Neural progenitor cell (in vitro differentiated cells): ENCODE data around the gene ANLN. TPM values are rescaled to one million over a fixed set of nuclear protein-coding genes. Genes with fewer than 3 reads are reported as not detected.

Experiments used
- DNase-seq: peaks from one replicate; pipeline ENCODE4 v3.0.0-alpha.2; 2016; ENCODE audit warnings: low spot score
- H2AFZ ChIP-seq: fragments of 200-600 bp; sonication (generic); replicated peaks from 2 replicates; pipeline ENCODE4 v1.6.1; 2016; ENCODE audit warnings: antibody characterized with exemption
- H3F3A ChIP-seq: fragments of 200-600 bp; sonication (generic); 2 replicates; pipeline ENCODE4 v1.6.1; 2016; ENCODE audit warnings: antibody characterized with exemption, low read depth
- H3K27ac ChIP-seq: fragments of 200-600 bp; sonication (generic); 2 replicates; pipeline ENCODE4 v1.5.1; 2016; ENCODE audit warnings: mild to moderate bottlenecking
- H3K27me3 ChIP-seq: fragments of 200-600 bp; sonication (generic); 2 replicates; pipeline ENCODE4 v1.6.1; 2016; ENCODE audit warnings: mild to moderate bottlenecking, moderate library complexity
- H3K36me3 ChIP-seq: fragments of 200-600 bp; sonication (generic); 2 replicates; pipeline ENCODE4 v1.5.1; 2016
- H3K4me1 ChIP-seq: fragments of 200-600 bp; sonication (generic); 2 replicates; pipeline ENCODE4 v1.6.1; 2016; ENCODE audit warnings: mixed run types
- H3K4me2 ChIP-seq: fragments of 200-600 bp; sonication (generic); 2 replicates; pipeline ENCODE4 v1.6.1; 2016
- H3K4me3 ChIP-seq: fragments of 200-600 bp; sonication (generic); 2 replicates; pipeline ENCODE4 v1.5.1; 2016
- H3K79me2 ChIP-seq: fragments of 200-600 bp; sonication (generic); 2 replicates; pipeline ENCODE4 v1.6.1; 2016; ENCODE audit warnings: low read depth
- H3K9ac ChIP-seq: fragments of 200-600 bp; sonication (generic); 2 replicates; pipeline ENCODE4 v1.6.1; 2016
- H3K9me3 ChIP-seq: fragments of 200-600 bp; sonication (generic); 2 replicates; pipeline ENCODE4 v1.5.1; 2016; ENCODE audit warnings: low read depth
- H4K20me1 ChIP-seq: fragments of 200-600 bp; sonication (generic); 2 replicates; pipeline ENCODE4 v1.6.1; 2016; ENCODE audit warnings: low read depth
- H3K27ac Mint-ChIP-seq: 3 replicates; pipeline ENCODE4 v1.8.0; 2021; ENCODE audit warnings: mixed read lengths
- H3K27me3 Mint-ChIP-seq: 2 replicates; pipeline ENCODE4 v1.8.0; 2022; ENCODE audit warnings: low read depth, mild to moderate bottlenecking, inconsistent platforms, moderate library complexity, mixed read lengths; ENCODE audit not compliant: insufficient read depth
- H3K36me3 Mint-ChIP-seq: 3 replicates; pipeline ENCODE4 v1.8.0; 2021; ENCODE audit warnings: mixed read lengths
- H3K4me1 Mint-ChIP-seq: 3 replicates; pipeline ENCODE4 v1.8.0; 2021; ENCODE audit warnings: mixed read lengths
- H3K4me3 Mint-ChIP-seq: 3 replicates; pipeline ENCODE4 v1.8.0; 2021; ENCODE audit warnings: mild to moderate bottlenecking, moderate library complexity, mixed read lengths
- H3K9me3 Mint-ChIP-seq: 3 replicates; pipeline ENCODE4 v1.8.0; 2020; ENCODE audit warnings: mixed read lengths
- EZH2 ChIP-seq: fragments of 200-600 bp; sonication (generic); IDR thresholded peaks from 2 replicates; pipeline ENCODE4 v1.6.1; 2017; ENCODE audit warnings: antibody characterized with exemption, mild to moderate bottlenecking, moderate library complexity
- EZH2phosphoT487 ChIP-seq: fragments of 200-600 bp; sonication (generic); IDR thresholded peaks from 2 replicates; pipeline ENCODE4 v1.6.1; 2017; ENCODE audit warnings: antibody characterized with exemption
- total RNA-seq: library from RNA; depleted of rRNA; stranded (reverse); fragments of >200 nt; gene quantifications from 2 replicates; pipeline ENCODE4 v1.2.3, GENCODE V29; 2015; ENCODE audit warnings: low replicate concordance
- TF ChIP-seq, protein P1 (sequence below): fragments of 200-600 bp; sonication (generic); IDR thresholded peaks from 2 replicates; pipeline ENCODE4 v1.5.1; 2017; ENCODE audit warnings: antibody characterized with exemption, mild to moderate bottlenecking

ANLN gene
- total RNA-seq, 1 donor from 2014 or later, result 176 TPM

DNA sequence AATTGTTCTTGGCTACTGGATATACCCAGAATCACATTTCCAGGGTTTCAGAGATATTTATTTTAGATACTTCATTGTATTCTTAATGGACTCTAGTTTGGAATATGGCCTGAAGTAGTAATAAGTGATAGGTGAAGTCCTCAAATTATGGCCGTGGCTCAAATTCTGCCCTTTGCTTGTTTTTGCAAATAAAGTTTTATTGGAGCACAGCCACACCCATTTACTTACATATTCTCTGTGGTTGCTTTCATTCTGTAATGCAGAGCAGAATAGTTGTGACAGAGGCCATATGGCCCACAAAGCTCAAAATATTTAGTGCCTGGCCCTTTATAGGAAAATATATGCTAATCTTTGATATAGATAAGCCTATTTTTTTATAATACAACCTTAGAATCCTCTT, 19.5 kb downstream of the ANLN start:
- H3K36me3 ChIP-seq, result peaks cover 53% of the 10 kb centered on the region
- H3F3A ChIP-seq, result peaks cover 6% of the 10 kb centered on the region
- H3K9me3 ChIP-seq, result no peaks in the 10 kb centered on the region
- no peak overlapping the region for H3K4me3 ChIP-seq
- H2AFZ ChIP-seq, result no peak overlapping the region
- DNase-seq, result no peak
- H3K79me2 ChIP-seq, result peaks cover 30% of the 10 kb centered on the region
- Mint-ChIP-seq H3K4me3 (no peak overlapping the region), H3K27ac (no peak overlapping the region), H3K9me3 (no peaks in the 10 kb centered on the region), H3K27me3 (no peaks in the 10 kb centered on the region), H3K4me1 (no peaks in the 10 kb centered on the region), H3K36me3 (peaks cover 22% of the 10 kb centered on the region)
- no peaks in the 10 kb centered on the region for H3K4me1 ChIP-seq
- H3K9ac ChIP-seq, result no peak overlapping the region
- H3K27ac ChIP-seq, result no peak overlapping the region
- peaks cover 13% of the 10 kb centered on the region for H4K20me1 ChIP-seq
- no peak overlapping the region for H3K4me2 ChIP-seq
- TF ChIP-seq, protein P1, sequence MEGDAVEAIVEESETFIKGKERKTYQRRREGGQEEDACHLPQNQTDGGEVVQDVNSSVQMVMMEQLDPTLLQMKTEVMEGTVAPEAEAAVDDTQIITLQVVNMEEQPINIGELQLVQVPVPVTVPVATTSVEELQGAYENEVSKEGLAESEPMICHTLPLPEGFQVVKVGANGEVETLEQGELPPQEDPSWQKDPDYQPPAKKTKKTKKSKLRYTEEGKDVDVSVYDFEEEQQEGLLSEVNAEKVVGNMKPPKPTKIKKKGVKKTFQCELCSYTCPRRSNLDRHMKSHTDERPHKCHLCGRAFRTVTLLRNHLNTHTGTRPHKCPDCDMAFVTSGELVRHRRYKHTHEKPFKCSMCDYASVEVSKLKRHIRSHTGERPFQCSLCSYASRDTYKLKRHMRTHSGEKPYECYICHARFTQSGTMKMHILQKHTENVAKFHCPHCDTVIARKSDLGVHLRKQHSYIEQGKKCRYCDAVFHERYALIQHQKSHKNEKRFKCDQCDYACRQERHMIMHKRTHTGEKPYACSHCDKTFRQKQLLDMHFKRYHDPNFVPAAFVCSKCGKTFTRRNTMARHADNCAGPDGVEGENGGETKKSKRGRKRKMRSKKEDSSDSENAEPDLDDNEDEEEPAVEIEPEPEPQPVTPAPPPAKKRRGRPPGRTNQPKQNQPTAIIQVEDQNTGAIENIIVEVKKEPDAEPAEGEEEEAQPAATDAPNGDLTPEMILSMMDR, result no peak
- no peak for TF ChIP-seq EZH2phosphoT487
- TF ChIP-seq EZH2, result no peak
- H3K27me3 ChIP-seq, result no peaks in the 10 kb centered on the region

DNA sequence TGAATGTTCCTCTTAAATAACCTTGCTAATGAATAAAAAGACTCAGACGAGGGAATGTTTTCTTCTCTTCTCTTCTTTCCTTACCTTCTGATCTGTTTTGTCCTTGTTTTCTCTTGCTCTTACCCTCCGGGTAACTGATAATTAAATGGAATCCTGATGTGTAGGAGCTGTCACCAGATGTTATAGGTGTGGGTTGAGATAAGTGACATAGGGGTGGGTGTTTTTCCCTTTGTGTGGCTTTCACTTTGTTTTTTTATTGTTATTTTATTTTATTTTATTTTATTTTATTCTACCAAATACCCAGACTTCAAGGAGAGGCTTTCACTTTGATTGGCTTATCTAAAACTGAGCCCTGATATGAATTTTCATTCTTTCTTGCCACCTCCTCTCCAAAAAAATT, 25.5 kb downstream of the ANLN start:
- no peak overlapping the region for H3K4me2 ChIP-seq
- no peaks in the 10 kb centered on the region for H3K4me1 ChIP-seq
- H3K36me3 ChIP-seq, result peaks cover 43% of the 10 kb centered on the region

DNA sequence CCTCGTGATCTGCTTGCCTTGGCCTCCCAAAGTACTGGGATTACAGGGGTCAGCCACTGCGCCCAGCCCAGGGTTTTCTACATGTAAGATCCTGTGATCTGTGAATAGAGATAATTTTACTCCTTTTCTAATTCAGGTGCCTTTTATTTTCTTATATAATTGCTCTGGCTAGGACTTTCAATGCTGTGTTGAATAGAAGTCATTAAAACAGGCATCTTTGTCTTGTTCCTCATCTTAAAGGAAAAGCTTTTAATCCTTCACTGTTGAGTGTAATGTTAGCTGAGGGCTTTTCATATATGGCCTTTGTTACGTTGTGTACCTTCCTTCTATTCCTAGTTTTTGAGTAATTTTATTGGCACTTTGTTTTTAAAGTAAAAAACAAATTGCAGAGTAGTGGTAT, 26.6 kb downstream of the ANLN start:
- Histone ChIP-seq H3F3A (no peaks in the 10 kb centered on the region), H2AFZ (no peak overlapping the region), H3K27ac (no peak overlapping the region), H3K4me2 (no peak overlapping the region), H3K36me3 (peaks cover 38% of the 10 kb centered on the region), H3K79me2 (no peaks in the 10 kb centered on the region), H4K20me1 (no peaks in the 10 kb centered on the region), H3K9ac (no peak overlapping the region), H3K4me3 (no peak overlapping the region), H3K9me3 (no peaks in the 10 kb centered on the region), H3K27me3 (no peaks in the 10 kb centered on the region), H3K4me1 (no peaks in the 10 kb centered on the region)
- Mint-ChIP-seq H3K4me3 (no peak overlapping the region), H3K27ac (no peak overlapping the region), H3K4me1 (no peaks in the 10 kb centered on the region), H3K9me3 (no peaks in the 10 kb centered on the region), H3K27me3 (no peaks in the 10 kb centered on the region), H3K36me3 (peaks cover 26% of the 10 kb centered on the region)
- TF ChIP-seq, protein P1, result no peak
- no peak for TF ChIP-seq EZH2
- no peak for TF ChIP-seq EZH2phosphoT487
- DNase-seq, result no peak

More for the DNA sequence above, 25.5 kb downstream of the ANLN start:
- H3K9me3 ChIP-seq, result no peaks in the 10 kb centered on the region
- no peaks in the 10 kb centered on the region for H3K79me2 ChIP-seq
- no peak overlapping the region for H2AFZ ChIP-seq
- no peak overlapping the region for H3K4me3 ChIP-seq
- H3K27ac ChIP-seq, result no peak overlapping the region
- H3K4me1 Mint-ChIP-seq, result no peaks in the 10 kb centered on the region
- TF ChIP-seq, protein P1, result no peak
- TF ChIP-seq EZH2, result no peak
- no peak for TF ChIP-seq EZH2phosphoT487
- H3K9me3 Mint-ChIP-seq, result no peaks in the 10 kb centered on the region
- H3K9ac ChIP-seq, result no peak overlapping the region
- no peak overlapping the region for H3K4me3 Mint-ChIP-seq
- H4K20me1 ChIP-seq, result no peaks in the 10 kb centered on the region
- no peaks in the 10 kb centered on the region for H3K27me3 ChIP-seq
- H3K27ac Mint-ChIP-seq, result no peak overlapping the region
- H3F3A ChIP-seq, result no peaks in the 10 kb centered on the region
- H3K27me3 Mint-ChIP-seq, result no peaks in the 10 kb centered on the region
- peaks cover 28% of the 10 kb centered on the region for H3K36me3 Mint-ChIP-seq
- no peak for DNase-seq
